HepG2 (cell line): ENCODE measurements around the gene MCAM. TPM values are rescaled to one million over a fixed set of nuclear protein-coding genes. Genes with fewer than 3 reads are reported as not detected.

Source experiments
- ATAC-seq: fragments of 200-7000 bp; cut with Tn5 transposase; 3 replicates; pipeline ENCODE4 v1.9.1; 2020; ENCODE audit warnings: mild to moderate bottlenecking, moderate library complexity
- BruUV-seq: library from RNA; stranded (reverse); fragments of 400-500 nt; replicated peaks from 2 replicates; lab custom pipeline; 2021; lab: Mats Ljungman, UMichigan
- CTCF ChIA-PET: fragments of 300-600 bp; formaldehyde crosslinking; extraction: SDS; loops from one replicate; lab custom pipeline; 2021; ENCODE audit warnings: low total read pairs, inconsistent platforms, low intra/inter-chr PET ratio; lab: Yijun Ruan, JAX
- POLR2A ChIA-PET: fragments of 350-600 bp; sonication (Branson Sonifier 250); formaldehyde crosslinking; loops from one replicate; lab custom pipeline; 2020; ENCODE audit warnings: antibody characterized with exemption, inconsistent platforms; lab: Yijun Ruan, JAX
- DNase-seq: peaks from one replicate; pipeline ENCODE4 v3.0.0-alpha.2; 2015; ENCODE audit warnings: low spot score
- FAIRE-seq: peaks from 3 replicates; lab custom pipeline; 2011; peaks lifted over from hg19 to GRCh38; lab: Jason Lieb, UNC
- H2AFZ ChIP-seq: one replicate; pipeline ENCODE4 v1.6.1; 2011; ENCODE audit warnings: low read length, inconsistent platforms
- H3K27ac ChIP-seq: fragments of 300-600 bp; 3 replicates; pipeline ENCODE4 v1.8.0; 2011; ENCODE audit warnings: mixed run types, mild to moderate bottlenecking, mixed read lengths, low read length, inconsistent platforms; ENCODE audit not compliant: insufficient read depth; ENCODE audit errors: extremely low read length
- H3K27me3 ChIP-seq, 2 experiments: fragments of 200-600 bp in 1 of 2; 2 replicates in 1 of 2; 3 replicates in 1 of 2; pipeline versions ENCODE4 v1.6.0 to v1.8.0; 2011; ENCODE audit warnings: low read length in 2 of 2, mild to moderate bottlenecking in 2 of 2, moderate library complexity in 2 of 2, inconsistent platforms in 1 of 2; ENCODE audit not compliant: insufficient read depth in 2 of 2, control insufficient read depth in 1 of 2
- H3K36me3 ChIP-seq, 2 experiments: fragments of 200-600 bp in 1 of 2; replicated peaks in 1 of 2; 2 replicates in 1 of 2; 3 replicates in 1 of 2; pipeline versions ENCODE4 v1.5.1 to v1.8.0; 2011; ENCODE audit warnings: low read length in 2 of 2, inconsistent platforms in 1 of 2; ENCODE audit not compliant: insufficient read depth in 2 of 2, control insufficient read depth in 1 of 2
- H3K4me1 ChIP-seq: 2 replicates; pipeline ENCODE4 v1.5.1; 2012; ENCODE audit warnings: low read length, inconsistent platforms; ENCODE audit not compliant: insufficient read depth
- H3K4me2 ChIP-seq: 2 replicates; pipeline ENCODE4 v1.6.0; 2011; ENCODE audit warnings: low read depth, low read length, inconsistent platforms
- H3K4me3 ChIP-seq, 3 experiments: fragments of 200-600 bp in 1 of 3; sonication (generic), shearing (Covaris generic) in 1 of 3; replicated peaks in 1 of 3; 2 replicates each; pipeline ENCODE4 v1.5.1; 2011 to 2016; ENCODE audit warnings: low read length in 3 of 3, inconsistent platforms in 2 of 3, low read depth in 2 of 3, mild to moderate bottlenecking in 2 of 3, control low read depth in 1 of 3, mixed read lengths in 1 of 3; ENCODE audit not compliant: insufficient read depth in 1 of 3
- H3K79me2 ChIP-seq: one replicate; pipeline ENCODE4 v1.6.1; 2011; ENCODE audit warnings: low read length, inconsistent platforms; ENCODE audit not compliant: insufficient read depth
- H3K9ac ChIP-seq: 2 replicates; pipeline ENCODE4 v1.6.0; 2011; ENCODE audit warnings: mild to moderate bottlenecking, low read depth, low read length, inconsistent platforms; ENCODE audit not compliant: insufficient read depth
- H3K9me3 ChIP-seq: 2 replicates; pipeline ENCODE4 v1.5.1; 2012; ENCODE audit warnings: mild to moderate bottlenecking, low read length
- H4K20me1 ChIP-seq: 2 replicates; pipeline ENCODE4 v1.6.0; 2011; ENCODE audit warnings: inconsistent platforms, mild to moderate bottlenecking, low read length, moderate library complexity; ENCODE audit not compliant: insufficient read depth
- ARHGAP35 ChIP-seq: sonication (generic); formaldehyde crosslinking; IDR thresholded peaks from 2 replicates; pipeline ENCODE4 v1.9.0; 2022; ENCODE audit warnings: mild to moderate bottlenecking, inconsistent platforms, moderate library complexity, missing genetic modification reagents, borderline replicate concordance
- FOXO4 ChIP-seq: sonication (generic); formaldehyde crosslinking; conservative IDR thresholded peaks from 2 replicates; pipeline ENCODE4 v1.8.1; 2023; ENCODE audit warnings: missing genetic modification reagents
- HNRNPL ChIP-seq: fragments of 200-400 bp; formaldehyde crosslinking; IDR thresholded peaks from 2 replicates; pipeline ENCODE4 v1.6.1; 2017; ENCODE audit warnings: mild to moderate bottlenecking, low read depth, low read length
- JUN ChIP-seq: sonication (generic); formaldehyde crosslinking; IDR thresholded peaks from 2 replicates; pipeline ENCODE4 v1.4.0; 2020; ENCODE audit warnings: mild to moderate bottlenecking, missing genetic modification reagents
- MAZ ChIP-seq, 2 experiments: sonication (generic) in 1 of 2; formaldehyde crosslinking in 1 of 2; IDR thresholded peaks; 2 replicates each; pipeline versions ENCODE4 v1.5.0 to v1.6.1; 2012 to 2020; ENCODE audit warnings: low read depth in 2 of 2, mild to moderate bottlenecking in 2 of 2, borderline replicate concordance in 1 of 2, improper control_type of control experiment in 1 of 2, low read length in 1 of 2, missing genetic modification reagents in 1 of 2, moderate library complexity in 1 of 2
- MYC ChIP-seq: sonication (generic); formaldehyde crosslinking; IDR thresholded peaks from 2 replicates; pipeline ENCODE4 v1.9.0; 2021; ENCODE audit warnings: missing genetic modification reagents, borderline replicate concordance
- NCOA2 ChIP-seq: sonication (generic); formaldehyde crosslinking; IDR thresholded peaks from 2 replicates; pipeline ENCODE4 v1.8.0; 2022; ENCODE audit warnings: inconsistent platforms
- SAFB2 ChIP-seq: sonication (generic); formaldehyde crosslinking; IDR thresholded peaks from 2 replicates; pipeline ENCODE4 v1.5.1; 2020; ENCODE audit warnings: missing genetic modification reagents, low read depth, mild to moderate bottlenecking, borderline replicate concordance
- SMAD1 ChIP-seq: sonication (generic); formaldehyde crosslinking; IDR thresholded peaks from 2 replicates; pipeline ENCODE4 v1.4.0; 2020; ENCODE audit warnings: missing genetic modification reagents, low read depth, mild to moderate bottlenecking, borderline replicate concordance
- TFDP2 ChIP-seq: sonication (generic); formaldehyde crosslinking; IDR thresholded peaks from 2 replicates; pipeline ENCODE4 v1.4.0; 2020; ENCODE audit warnings: missing genetic modification reagents
- ZNF746 ChIP-seq: sonication (generic); formaldehyde crosslinking; IDR thresholded peaks from 2 replicates; pipeline ENCODE4 v1.8.0; 2022; ENCODE audit warnings: mild to moderate bottlenecking, missing genetic modification reagents
- WGBS: methylation state at CpG from one replicate; pipeline ENCODE4 v1.1.6; 2017; ENCODE audit warnings: low lambda C conversion rate; 5-methylcytosine and 5-hydroxymethylcytosine counted together
- in situ Hi-C: cut with HindIII; loops from 2 replicates; pipeline ENCODE4 v1.10.0; 2017; ENCODE audit warnings: low pct_unique_long_range_greater_than_20kb; ENCODE audit not compliant: extremely low pct_ligation_motif_present
- intact Hi-C: fragments of 100-400 bp; cut with micrococcal nuclease; formaldehyde crosslinking; loops from one replicate; pipeline ENCODE4 v1.10.0; 2022; ENCODE audit not compliant: unreplicated experiment
- polyA plus RNA-seq, 8 experiments: library from polyadenylated mRNA; depleted of rRNA in 3 of 8; stranded (reverse) in 7 of 8; unstranded in 1 of 8; fragments of >200 nt; fragmentation: Illumina TruSeq in 4 of 8; extraction: Trizol in 4 of 8; gene quantifications; 2 replicates each; pipeline versions ENCODE4 v1.2.1 to v1.2.3, GENCODE V29; 2011 to 2016; ENCODE audit warnings: low read depth in 4 of 8, missing spikeins in 1 of 8, mixed read lengths in 1 of 8; ENCODE audit not compliant: insufficient read depth in 1 of 8
- total RNA-seq, 5 experiments: library from RNA; depleted of rRNA; stranded (reverse); fragments of >200 nt; fragmentation: Illumina TruSeq; extraction: Trizol; gene quantifications; 2 replicates each; pipeline ENCODE4 v1.2.3, GENCODE V29; 2016; ENCODE audit warnings: low read depth in 1 of 5

MCAM gene
- total and polyA plus RNA-seq, 2 of the 13 experiments (the other 11 are each of a cell fraction or from before 2014, with no cell fraction given), result 12.1 to 15.2 TPM

GRCh38 chr11:119363081-119363850, 46.3 kb upstream of the MCAM start:
- Histone ChIP-seq H3K4me1 (peaks cover 71% of the 10 kb centered on the region), H3K9ac (no peak overlapping the region), H3K27me3 (no peaks in the 10 kb centered on the region), H2AFZ (no peak overlapping the region), H3K9me3 (no peaks in the 10 kb centered on the region)
- WGBS, result 95% methylated on average over 43 of the region's 44 CpGs
- no TSS peak for BruUV-seq
- POLR2A ChIA-PET, result interaction anchor here (1.1 to 2.3 kb wide), 2 partner anchors 7 to 18 kb away, joined by 3 to 12 read pairs; partner anchors contain the start of gene USP2
- no peak for FAIRE-seq
- intact Hi-C loops, result no loop called here
- no peak for TF ChIP-seq TFDP2 (CRISPR knock-in tag)
- TF ChIP-seq ARHGAP35 (CRISPR knock-in tag), result no peak
- TF ChIP-seq HNRNPL, result 0 out of 2 replicates have a peak, but pooled peaks have one; percentile 51
- TF ChIP-seq NCOA2 (CRISPR knock-in tag), result no peak
- TF ChIP-seq, all 625 proteins: peak for 1
- H4K20me1 ChIP-seq, result no peaks in the 10 kb centered on the region; the same call in 1 of the 2 replicates
- no peak overlapping the region for H3K27ac ChIP-seq
- CTCF ChIA-PET, result no interaction called here
- H3K36me3 ChIP-seq, result peaks cover 5 to 18% of the 10 kb centered on the region in 2 experiments; a peak in 4 of 5 replicates
- H3K4me3 ChIP-seq, result no peak overlapping the region
- H3K79me2 ChIP-seq, result peaks cover 18% of the 10 kb centered on the region
- H3K4me2 ChIP-seq, result no peak overlapping the region
- in situ Hi-C loops, result no loop called here
- ATAC-seq (no peak), DNase-seq (no peak)

- in situ Hi-C loops (no loop called here), intact Hi-C loops (no loop called here)
- peaks cover 71% of the 10 kb centered on the region for H3K4me1 ChIP-seq
- no peak for DNase-seq
- peaks cover 5 to 20% of the 10 kb centered on the region in 2 experiments; a peak in 4 of 5 replicates for H3K36me3 ChIP-seq
- ChIA-PET CTCF (no interaction called here), POLR2A (interaction anchor here (1.1 to 2.3 kb wide), 4 partner anchors 8 to 24 kb away, joined by 3 to 12 read pairs (median 4); partner anchors contain the start of gene USP2)
- no TSS peak for BruUV-seq
- no peak overlapping the region for H3K9ac ChIP-seq
- no peak overlapping the region for H2AFZ ChIP-seq
- no peak overlapping the region for H3K4me2 ChIP-seq
- no peak overlapping the region for H3K27ac ChIP-seq
- ATAC-seq, result no peak
- no peaks in the 10 kb centered on the region for H3K9me3 ChIP-seq
- WGBS, result 96% methylated on average over 5 of the region's 5 CpGs
- H3K4me3 ChIP-seq, result no peak overlapping the region
- peaks cover 12% of the 10 kb centered on the region for H3K79me2 ChIP-seq
- no peak for FAIRE-seq
- no peaks in the 10 kb centered on the region for H3K27me3 ChIP-seq
- no peak for TF ChIP-seq MYC (CRISPR knock-in tag)
- TF ChIP-seq MAZ (IDR thresholded peaks at IDR 0.05; ENCODE audit: borderline replicate concordance, low read depth, low read length), result no peak
- no peak for TF ChIP-seq MAZ (CRISPR knock-in tag; IDR thresholded peaks at IDR 0.05; ENCODE audit: low read depth)
- no peak for TF ChIP-seq FOXO4 (CRISPR knock-in tag)
- no peak for TF ChIP-seq JUN (CRISPR knock-in tag)
- no peak for TF ChIP-seq ZNF746 (CRISPR knock-in tag)
- TF ChIP-seq SAFB2 (CRISPR knock-in tag), result no peak
- no peak for TF ChIP-seq SMAD1 (CRISPR knock-in tag)
- no peaks in the 10 kb centered on the region; the same call in 1 of the 2 replicates for H4K20me1 ChIP-seq
Observed at GRCh38 chr11:119362741-119363080, 45.8 kb upstream of the MCAM start.
